ENCODE data around the gene SLC40A1. TPM values are rescaled to one million over a fixed set of nuclear protein-coding genes. Genes with fewer than 3 reads are reported as not detected.

Gene SLC40A1
- total and polyA plus RNA-seq, 8 donors: 21.3 to 147 (median 73.8) TPM

DNA sequence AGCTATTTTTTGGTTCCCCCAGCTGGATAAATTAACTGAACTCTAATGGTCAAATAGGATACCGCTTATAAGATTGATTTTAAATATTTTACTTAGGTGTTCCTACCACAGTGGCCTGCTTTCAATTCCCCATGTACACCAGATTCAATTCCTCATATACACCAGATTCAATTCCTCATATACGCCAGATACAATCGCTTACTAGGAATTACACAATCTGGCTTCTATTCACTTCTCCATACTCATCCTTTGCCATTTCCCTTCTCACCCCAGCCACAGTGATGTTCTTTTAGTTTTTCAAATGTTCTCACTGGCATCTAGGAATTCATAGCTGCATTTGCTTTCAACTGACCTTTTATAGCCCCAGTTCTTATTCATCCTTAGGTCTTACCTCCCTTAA is 66.5 kb downstream of the SLC40A1 start:
- Histone ChIP-seq H3K4me3 (no peak overlapping the region), H3K9me3 (peaks cover 0 to 10% (median 0%) of the 10 kb centered on the region in 4 donors), H3K27ac (peak overlapping the region in 1 of 5 donors; percentile 14), H3K27me3 (no peaks in the 10 kb centered on the region), H3K36me3 (no peaks in the 10 kb centered on the region), H3K4me1 (peaks cover 0 to 14% (median 0%) of the 10 kb centered on the region in 4 donors)
- intact Hi-C loops (cut with DNase I; ENCODE audit: low total_unique reads): no loop called here
- no peak for TF ChIP-seq EP300 (IDR thresholded peaks at IDR 0.05)
- no peak for TF ChIP-seq CTCF (IDR thresholded peaks at IDR 0.05)
- no peak for TF ChIP-seq POLR2A (IDR thresholded peaks at IDR 0.05)
- no peak for TF ChIP-seq POLR2AphosphoS5 (IDR thresholded peaks at IDR 0.05)
- DNase-seq: no peak
- WGBS, 5 donors: 86 to 96% (median 91%) methylated on average over 3 of the region's 3 CpGs

DNA sequence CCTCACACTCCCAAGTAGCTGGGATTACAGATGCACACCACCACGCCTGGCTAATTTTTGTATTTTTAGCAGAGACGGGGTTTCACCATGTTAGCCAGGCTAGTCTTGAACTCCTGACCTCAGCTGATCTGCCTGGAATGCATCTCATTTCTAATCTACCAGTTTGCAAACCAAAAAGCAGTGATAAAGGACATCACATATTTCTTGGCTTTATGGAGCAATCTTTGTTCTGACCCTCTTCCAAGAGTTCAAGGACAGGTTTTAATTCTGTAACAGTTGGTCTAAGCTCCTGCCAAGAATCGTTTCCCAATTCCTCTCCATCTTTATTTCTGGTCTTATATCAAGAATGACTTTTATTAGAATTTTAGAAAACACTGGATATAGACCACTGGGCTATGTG is 67.7 kb downstream of the SLC40A1 start:
- no peak overlapping the region for H3K4me3 ChIP-seq
- no peaks in the 10 kb centered on the region for H3K36me3 ChIP-seq
- no peak for DNase-seq
- intact Hi-C loops (cut with DNase I; ENCODE audit: low total_unique reads): no loop called here
- peaks cover 0 to 14% (median 0%) of the 10 kb centered on the region in 4 donors for H3K4me1 ChIP-seq
- TF ChIP-seq POLR2AphosphoS5 (IDR thresholded peaks at IDR 0.05): no peak
- H3K27ac ChIP-seq: no peak overlapping the region
- H3K9me3 ChIP-seq: peaks cover 0 to 10% (median 0%) of the 10 kb centered on the region in 4 donors
- H3K27me3 ChIP-seq: no peaks in the 10 kb centered on the region
- WGBS, 5 donors: 72 to 87% (median 82%) methylated on average over 3 of the region's 3 CpGs

DNA sequence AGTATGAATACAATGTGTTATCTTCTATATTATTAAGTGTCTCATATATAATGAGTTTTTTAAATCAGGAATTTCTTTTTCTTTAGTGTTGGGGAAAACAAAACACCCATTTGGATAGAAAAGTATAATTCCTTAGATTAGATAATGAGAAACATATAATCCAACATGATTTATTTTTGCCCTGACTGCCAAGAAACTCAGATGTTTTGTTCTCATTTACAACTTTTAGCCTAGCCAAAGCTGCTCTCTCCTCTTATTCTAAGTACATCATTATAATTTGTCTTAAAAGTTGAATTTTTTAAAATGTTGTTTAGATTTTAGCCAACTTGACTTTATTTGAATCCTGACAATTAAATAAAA is 68.6 kb downstream of the SLC40A1 start:
- TF ChIP-seq EP300 (IDR thresholded peaks at IDR 0.05) (no peak), POLR2A (IDR thresholded peaks at IDR 0.05) (no peak), CTCF (IDR thresholded peaks at IDR 0.05) (no peak)

GRCh38 chr2:189511210-189511959 is 69.2 kb downstream of the SLC40A1 start:
- Histone ChIP-seq H3K4me1 (peaks cover 0 to 16% (median 0%) of the 10 kb centered on the region in 4 donors), H3K36me3 (no peaks in the 10 kb centered on the region), H3K4me3 (no peak overlapping the region), H3K9me3 (peaks cover 0 to 6% (median 0%) of the 10 kb centered on the region in 4 donors), H3K27me3 (no peaks in the 10 kb centered on the region), H3K27ac (no peak overlapping the region)
- no peak for DNase-seq
- intact Hi-C loops (cut with DNase I; ENCODE audit: low total_unique reads): no loop called here
- TF ChIP-seq EP300 (IDR thresholded peaks at IDR 0.05) (no peak), POLR2A (IDR thresholded peaks at IDR 0.05) (no peak), POLR2AphosphoS5 (IDR thresholded peaks at IDR 0.05) (no peak), CTCF (IDR thresholded peaks at IDR 0.05) (no peak)
- 83 to 90% (median 85%) methylated on average over 2 of the region's 2 CpGs for WGBS, 5 donors

More for the DNA sequence above, 68.6 kb downstream of the SLC40A1 start:
- no peak overlapping the region for H3K4me3 ChIP-seq
- no peaks in the 10 kb centered on the region for H3K36me3 ChIP-seq
- peaks cover 0 to 6% (median 0%) of the 10 kb centered on the region in 4 donors for H3K9me3 ChIP-seq
- H3K4me1 ChIP-seq: peaks cover 0 to 15% (median 0%) of the 10 kb centered on the region in 4 donors
- H3K27me3 ChIP-seq: no peaks in the 10 kb centered on the region
- intact Hi-C loops (cut with DNase I; ENCODE audit: low total_unique reads): no loop called here
- no peak overlapping the region for H3K27ac ChIP-seq
- DNase-seq: no peak

Other genes with a start within 250 kb of the SLC40A1 start
- 10 to 100 TPM in 4 of 5 donors, 1 to 10 TPM in 1; 6.1 to 89.9 (median 66.9) TPM for gene WDR75, start 139.3 kb downstream of the SLC40A1 start, total RNA-seq
- 10 to 100 TPM; 12.1 to 21.4 (median 14.0) TPM for gene WDR75, start 139.3 kb downstream of the SLC40A1 start, polyA plus RNA-seq
- gene ASNSD1, start 80.7 kb upstream of the SLC40A1 start, total RNA-seq: 100 to 1,000 TPM in 1 of 5 donors, 10 to 100 TPM in 4; 12.3 to 143 (median 33.3) TPM
- 10 to 100 TPM; 29.0 to 37.7 (median 37.1) TPM for gene ASNSD1, start 80.7 kb upstream of the SLC40A1 start, polyA plus RNA-seq
- 10 to 100 TPM in 2 of 5 donors, 1 to 10 TPM in 3; 2.0 to 26.8 (median 8.2) TPM for gene ANKAR, start 93.9 kb upstream of the SLC40A1 start, total RNA-seq
- gene ANKAR, start 93.9 kb upstream of the SLC40A1 start, polyA plus RNA-seq: 1 to 10 TPM; 2.1 to 6.6 (median 2.2) TPM
- gene OSGEPL1, start 182.0 kb upstream of the SLC40A1 start, total RNA-seq: 1 to 10 TPM in 4 of 5 donors, not detected in 1; 1.3 to 9.0 (median 6.1) TPM
- 1 to 10 TPM; 1.8 to 4.2 (median 2.5) TPM for gene OSGEPL1, start 182.0 kb upstream of the SLC40A1 start, polyA plus RNA-seq
- 100 to 1,000 TPM in 2 of 5 donors, 10 to 100 TPM in 3; 25.8 to 115 (median 75.9) TPM for gene ORMDL1, start 203.6 kb upstream of the SLC40A1 start, total RNA-seq
- 10 to 100 TPM; 25.2 to 70.6 (median 26.3) TPM for gene ORMDL1, start 203.6 kb upstream of the SLC40A1 start, polyA plus RNA-seq
- 10 to 100 TPM; 12.2 to 40.8 (median 19.8) TPM for gene PMS1, start 203.7 kb upstream of the SLC40A1 start, total RNA-seq
- 1 to 10 TPM; 4.0 to 7.6 (median 6.0) TPM for gene PMS1, start 203.7 kb upstream of the SLC40A1 start, polyA plus RNA-seq